ENCODE measurements around the gene OR6C68.
"Not testable (repeated sequence)": the region's sequence is repeated elsewhere in the genome, so short reads cannot be mapped to it uniquely, and the experiment has no call there.

OR6C68 gene

GRCh38 chr12:55492078-55492477 is at the start of gene OR6C68:
Gene OR6C68 (plus strand): TSS chr12:55492378. CDS start chr12:55492378, 0 bp downstream.
- in situ Hi-C loops (cut with MboI; ENCODE audit: low sequenced_read_pairs): no loop called here

GRCh38 chr12:55443776-55444175 is 48.4 kb upstream of the OR6C68 start, which contains the start of gene OR6C2:
Gene OR6C2 (plus strand): TSS chr12:55444076. CDS start chr12:55452214, 8,138 bp downstream.
- in situ Hi-C loops (cut with MboI; ENCODE audit: low sequenced_read_pairs): no loop called here

GRCh38 chr12:55445357-55445756 is 46.8 kb upstream of the OR6C68 start:
- in situ Hi-C loops (cut with MboI; ENCODE audit: low sequenced_read_pairs): no loop called here

- in situ Hi-C loops (cut with MboI; ENCODE audit: low sequenced_read_pairs): no loop called here
Observed at GRCh38 chr12:55446326-55446725, 45.9 kb upstream of the OR6C68 start.

GRCh38 chr12:55448825-55449224 is 43.4 kb upstream of the OR6C68 start:
- in situ Hi-C loops (cut with MboI; ENCODE audit: low sequenced_read_pairs): no loop called here

GRCh38 chr12:55464926-55465325 is 27.3 kb upstream of the OR6C68 start:
- in situ Hi-C loops (cut with MboI; ENCODE audit: low sequenced_read_pairs): not testable (repeated sequence)

GRCh38 chr12:55467836-55468235 is 24.3 kb upstream of the OR6C68 start:
- in situ Hi-C loops (cut with MboI; ENCODE audit: low sequenced_read_pairs): no loop called here

GRCh38 chr12:55469291-55469690 is 22.9 kb upstream of the OR6C68 start:
- in situ Hi-C loops (cut with MboI; ENCODE audit: low sequenced_read_pairs): no loop called here

GRCh38 chr12:55470088-55470829 is 21.9 kb upstream of the OR6C68 start, which contains the start of gene OR6C70:
Gene OR6C70 (minus strand): TSS chr12:55470138. CDS start chr12:55470138, 0 bp downstream.
- in situ Hi-C loops (cut with MboI; ENCODE audit: low sequenced_read_pairs): no loop called here

- in situ Hi-C loops (cut with MboI; ENCODE audit: low sequenced_read_pairs): no loop called here
Observed at GRCh38 chr12:55472264-55472663, 19.9 kb upstream of the OR6C68 start.

- in situ Hi-C loops (cut with MboI; ENCODE audit: low sequenced_read_pairs): not testable (repeated sequence)
Observed at GRCh38 chr12:55479136-55479535, 13.0 kb upstream of the OR6C68 start.

GRCh38 chr12:55484284-55484683 is 7.9 kb upstream of the OR6C68 start:
- in situ Hi-C loops (cut with MboI; ENCODE audit: low sequenced_read_pairs): not testable (repeated sequence)

GRCh38 chr12:55495490-55495889 is 3.3 kb downstream of the OR6C68 start:
- in situ Hi-C loops (cut with MboI; ENCODE audit: low sequenced_read_pairs): no loop called here

- in situ Hi-C loops (cut with MboI; ENCODE audit: low sequenced_read_pairs): no loop called here
Observed at GRCh38 chr12:55499231-55499630, 7.1 kb downstream of the OR6C68 start.

GRCh38 chr12:55499810-55500252 is 7.7 kb downstream of the OR6C68 start:
- in situ Hi-C loops (cut with MboI; ENCODE audit: low sequenced_read_pairs): no loop called here

GRCh38 chr12:55501601-55502000 is 9.4 kb downstream of the OR6C68 start:
- in situ Hi-C loops (cut with MboI; ENCODE audit: low sequenced_read_pairs): no loop called here

- in situ Hi-C loops (cut with MboI; ENCODE audit: low sequenced_read_pairs): no loop called here
Observed at GRCh38 chr12:55515696-55516095, 23.5 kb downstream of the OR6C68 start.

- in situ Hi-C loops (cut with MboI; ENCODE audit: low sequenced_read_pairs): no loop called here
Observed at GRCh38 chr12:55516391-55516790, 24.2 kb downstream of the OR6C68 start.

Data from HL-60/S4 treated with phorbol 12-myristate 13-acetate at 8.2 ng/mL for 4 days and 3 days (cell line).